Activated CD8-positive, alpha-beta T cell treated with anti-CD3 and anti-CD28 coated beads, Interleukin-2, amount 10 ng/mL, durations not matched to agents 7 days and 5 days (primary cell): Measurements from ENCODE around the gene XIRP1. TPM values are rescaled to one million over a fixed set of nuclear protein-coding genes. Genes with fewer than 3 reads are reported as not detected.
"Not testable (repeated sequence)": the region's sequence is repeated elsewhere in the genome, so short reads cannot be mapped to it uniquely, and the experiment has no call there.

Source experiments
- ATAC-seq: fragments of 150-1000 bp; cut with Tn5 transposase; one replicate; pipeline ENCODE4 v1.10.0; 2021; ENCODE audit warnings: moderate library complexity
- CTCF ChIA-PET: fragments of 350-600 bp; sonication (Branson Sonifier 250); formaldehyde crosslinking; loops from one replicate; lab custom pipeline; 2021; ENCODE audit warnings: antibody characterized with exemption; lab: Charles Lee
- POLR2A ChIA-PET: fragments of 350-600 bp; sonication (Branson Sonifier 250); formaldehyde crosslinking; loops from one replicate; lab custom pipeline; 2021; ENCODE audit warnings: antibody characterized with exemption; lab: Charles Lee
- DNase-seq: peaks from one replicate; pipeline ENCODE4 v3.0.0-alpha.2; 2020
- H3K27ac Mint-ChIP-seq: one replicate; pipeline ENCODE4 v1.8.0; 2021; ENCODE audit warnings: mild to moderate bottlenecking, mixed read lengths
- H3K27me3 Mint-ChIP-seq: one replicate; pipeline ENCODE4 v1.8.0; 2021; ENCODE audit warnings: low read depth, mixed read lengths
- H3K36me3 Mint-ChIP-seq: one replicate; pipeline ENCODE4 v1.8.0; 2021; ENCODE audit warnings: low read depth, mixed read lengths
- H3K4me1 Mint-ChIP-seq: one replicate; pipeline ENCODE4 v1.8.0; 2021; ENCODE audit warnings: low read depth, mixed read lengths
- H3K4me3 Mint-ChIP-seq: one replicate; pipeline ENCODE4 v1.8.0; 2021; ENCODE audit warnings: mild to moderate bottlenecking, mixed read lengths
- H3K9me3 Mint-ChIP-seq: one replicate; pipeline ENCODE4 v1.8.0; 2022; ENCODE audit warnings: mixed read lengths; ENCODE audit not compliant: insufficient read depth
- total RNA-seq, 2 experiments: library from RNA; stranded (reverse); gene quantifications; one replicate each; pipeline ENCODE4 v1.2.3, GENCODE V29; 2021

XIRP1 gene, protein sequence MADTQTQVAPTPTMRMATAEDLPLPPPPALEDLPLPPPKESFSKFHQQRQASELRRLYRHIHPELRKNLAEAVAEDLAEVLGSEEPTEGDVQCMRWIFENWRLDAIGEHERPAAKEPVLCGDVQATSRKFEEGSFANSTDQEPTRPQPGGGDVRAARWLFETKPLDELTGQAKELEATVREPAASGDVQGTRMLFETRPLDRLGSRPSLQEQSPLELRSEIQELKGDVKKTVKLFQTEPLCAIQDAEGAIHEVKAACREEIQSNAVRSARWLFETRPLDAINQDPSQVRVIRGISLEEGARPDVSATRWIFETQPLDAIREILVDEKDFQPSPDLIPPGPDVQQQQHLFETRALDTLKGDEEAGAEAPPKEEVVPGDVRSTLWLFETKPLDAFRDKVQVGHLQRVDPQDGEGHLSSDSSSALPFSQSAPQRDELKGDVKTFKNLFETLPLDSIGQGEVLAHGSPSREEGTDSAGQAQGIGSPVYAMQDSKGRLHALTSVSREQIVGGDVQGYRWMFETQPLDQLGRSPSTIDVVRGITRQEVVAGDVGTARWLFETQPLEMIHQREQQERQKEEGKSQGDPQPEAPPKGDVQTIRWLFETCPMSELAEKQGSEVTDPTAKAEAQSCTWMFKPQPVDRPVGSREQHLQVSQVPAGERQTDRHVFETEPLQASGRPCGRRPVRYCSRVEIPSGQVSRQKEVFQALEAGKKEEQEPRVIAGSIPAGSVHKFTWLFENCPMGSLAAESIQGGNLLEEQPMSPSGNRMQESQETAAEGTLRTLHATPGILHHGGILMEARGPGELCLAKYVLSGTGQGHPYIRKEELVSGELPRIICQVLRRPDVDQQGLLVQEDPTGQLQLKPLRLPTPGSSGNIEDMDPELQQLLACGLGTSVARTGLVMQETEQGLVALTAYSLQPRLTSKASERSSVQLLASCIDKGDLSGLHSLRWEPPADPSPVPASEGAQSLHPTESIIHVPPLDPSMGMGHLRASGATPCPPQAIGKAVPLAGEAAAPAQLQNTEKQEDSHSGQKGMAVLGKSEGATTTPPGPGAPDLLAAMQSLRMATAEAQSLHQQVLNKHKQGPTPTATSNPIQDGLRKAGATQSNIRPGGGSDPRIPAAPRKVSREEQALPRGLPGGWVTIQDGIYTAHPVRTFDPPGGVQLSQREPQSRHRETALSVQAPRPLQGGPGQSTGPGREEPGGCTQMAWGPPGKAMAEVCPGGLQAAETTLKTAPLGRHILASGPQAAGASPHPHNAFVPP (N-terminal part only)
- total RNA-seq: not detected

DNA sequence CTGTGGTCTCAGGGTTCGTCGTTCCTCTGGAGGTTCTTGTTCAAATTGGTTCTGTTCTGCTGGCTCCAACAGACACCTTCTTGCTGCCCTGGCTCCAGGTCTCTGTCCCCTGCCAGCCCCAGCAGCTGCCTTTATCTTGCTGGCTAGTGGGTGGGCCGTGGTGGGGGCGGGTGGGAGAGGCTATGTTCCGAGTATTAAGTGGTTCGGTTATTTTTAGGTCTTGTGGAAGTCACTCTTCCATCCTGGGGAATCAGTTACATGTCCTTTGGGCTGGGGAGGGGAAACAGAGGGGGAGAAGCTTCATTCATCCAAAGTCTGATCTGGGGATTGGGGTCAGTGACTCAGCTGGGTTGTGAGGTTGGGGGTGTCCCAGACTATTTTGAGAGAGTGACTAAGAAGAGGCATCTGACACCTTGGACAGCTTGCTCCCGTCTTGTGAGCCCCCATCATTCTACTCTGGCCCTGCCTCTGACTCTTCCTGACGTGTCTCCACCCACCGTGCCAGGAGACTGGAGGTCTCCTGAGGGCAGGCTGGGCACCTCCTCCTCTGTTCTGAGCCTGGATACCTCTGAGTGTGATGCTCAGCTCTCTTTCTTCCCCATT, at the start of gene XIRP1:
Gene XIRP1, minus strand, starts transcription at position 106 of the 603 bp plus-strand sequence. CDS start 3,150 bp downstream, outside the sequence.
- Mint-ChIP-seq H3K27ac (no peak within 1 kb of the TSS), H3K4me1 (peaks cover 2% of the 10 kb centered on the region), H3K36me3 (no peaks in the 10 kb centered on the region), H3K9me3 (no peaks in the 10 kb centered on the region), H3K4me3 (no peak within 1 kb of the TSS), H3K27me3 (peaks cover 7% of the 10 kb centered on the region)
- ATAC-seq: no peak
- CTCF ChIA-PET: interaction anchor here (1.1 to 14.3 kb wide), 3 partner anchors 14 to 97 kb away, joined by 3 to 483 read pairs (median 34); partner anchors contain the start of gene CX3CR1
- POLR2A ChIA-PET: interaction anchor here (0.6 kb wide), 1 partner anchor 100 kb away, joined by 3 read pairs; no protein-coding TSS in a partner anchor
- DNase-seq: no peak

DNA sequence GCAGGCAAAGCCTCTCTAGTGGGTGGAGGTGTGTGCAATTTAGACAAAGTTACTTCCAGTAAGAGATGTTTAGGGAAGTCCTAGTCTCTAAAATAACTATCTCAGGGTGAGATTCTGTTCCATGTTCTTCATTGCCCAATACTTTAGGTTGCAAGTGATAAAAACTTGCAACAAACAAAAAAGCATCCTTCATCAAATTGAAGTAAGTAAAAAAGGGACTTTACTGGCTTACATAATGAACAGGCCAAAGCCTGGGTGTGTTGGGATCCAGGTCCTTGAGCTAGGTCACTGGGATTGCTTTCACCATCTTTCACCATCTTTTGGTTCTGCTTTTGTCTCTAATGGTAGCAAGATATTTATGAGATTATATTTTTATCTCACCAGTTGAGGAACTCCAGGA, 49.2 kb upstream of the XIRP1 start:
- Mint-ChIP-seq H3K27ac (no peak overlapping the region), H3K4me1 (no peaks in the 10 kb centered on the region), H3K27me3 (peaks cover 31% of the 10 kb centered on the region), H3K4me3 (no peak overlapping the region), H3K9me3 (no peaks in the 10 kb centered on the region), H3K36me3 (no peaks in the 10 kb centered on the region)
- ATAC-seq (no peak), DNase-seq (no peak)
- ChIA-PET POLR2A (interaction anchor here (0.7 kb wide), 1 partner anchor 166 kb away, joined by 4 read pairs; no protein-coding TSS in a partner anchor), CTCF (interaction anchor here (1.3 kb wide), 1 partner anchor 50 kb away, joined by 4 read pairs; no protein-coding TSS in a partner anchor)

DNA sequence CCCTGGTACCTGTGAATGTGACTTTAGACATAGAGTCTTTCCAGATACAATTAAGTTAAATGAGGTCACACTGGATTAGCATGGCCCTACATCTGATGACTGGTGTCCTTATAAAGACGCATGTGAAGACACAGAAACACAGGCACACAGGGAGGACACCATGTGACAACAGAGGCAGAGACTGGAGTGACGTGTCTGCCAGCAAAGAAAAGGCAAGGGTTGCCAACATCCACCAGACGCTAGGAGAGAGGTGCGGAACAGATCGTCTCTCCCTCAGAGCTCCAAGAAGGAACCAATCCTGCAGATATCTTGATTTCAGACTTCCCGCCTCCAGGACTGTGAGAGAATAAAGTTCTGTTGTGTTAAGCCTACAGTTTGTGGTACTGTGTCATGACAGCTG, 44.6 kb upstream of the XIRP1 start:
- no peaks in the 10 kb centered on the region for H3K9me3 Mint-ChIP-seq
- ChIA-PET POLR2A (no interaction called here), CTCF (interaction anchor here (1.3 kb wide), 1 partner anchor 53 kb away, joined by 3 read pairs; no protein-coding TSS in a partner anchor)
- no peak overlapping the region for H3K27ac Mint-ChIP-seq
- peaks cover 30% of the 10 kb centered on the region for H3K27me3 Mint-ChIP-seq
- H3K4me1 Mint-ChIP-seq: peaks cover 21% of the 10 kb centered on the region
- no peak overlapping the region for H3K4me3 Mint-ChIP-seq
- H3K36me3 Mint-ChIP-seq: no peaks in the 10 kb centered on the region
- DNase-seq (no peak), ATAC-seq (no peak)

DNA sequence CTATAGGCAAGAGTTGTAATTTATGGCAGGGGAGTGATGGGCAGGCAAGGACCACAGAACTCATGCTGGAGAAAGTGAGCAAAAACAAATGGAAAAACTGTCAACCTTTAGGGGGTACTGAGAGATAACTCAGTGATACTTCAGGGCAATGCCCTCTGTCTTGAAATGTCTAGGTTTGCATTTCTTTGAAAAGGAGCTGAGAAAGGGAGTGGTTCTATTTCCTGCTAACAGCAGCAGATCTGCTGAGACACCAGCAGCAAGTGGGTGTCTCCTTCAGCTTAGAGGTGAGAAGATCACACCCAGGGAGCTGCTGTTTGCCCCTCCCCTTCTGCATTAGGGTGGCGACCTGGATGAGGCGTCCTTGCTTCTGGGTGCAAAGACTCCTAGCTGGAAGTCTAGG, 42.3 kb upstream of the XIRP1 start:
- H3K9me3 Mint-ChIP-seq: no peaks in the 10 kb centered on the region
- DNase-seq (peak; percentile 53), ATAC-seq (peak; percentile 93)
- ChIA-PET CTCF (interaction anchor here (0.6 to 4.1 kb wide), 11 partner anchors 8 to 53 kb away, joined by 3 to 27 read pairs (median 3); partner anchors contain the start of gene CX3CR1), POLR2A (interaction anchor here (0.6 kb wide), 1 partner anchor 109 kb away, joined by 6 read pairs; no protein-coding TSS in a partner anchor)
- H3K27ac Mint-ChIP-seq: peak overlapping the region; percentile 73
- H3K4me3 Mint-ChIP-seq: peak overlapping the region; percentile 46
- H3K36me3 Mint-ChIP-seq: no peaks in the 10 kb centered on the region
- H3K4me1 Mint-ChIP-seq: peaks cover 23% of the 10 kb centered on the region
- peaks cover 43% of the 10 kb centered on the region for H3K27me3 Mint-ChIP-seq

DNA sequence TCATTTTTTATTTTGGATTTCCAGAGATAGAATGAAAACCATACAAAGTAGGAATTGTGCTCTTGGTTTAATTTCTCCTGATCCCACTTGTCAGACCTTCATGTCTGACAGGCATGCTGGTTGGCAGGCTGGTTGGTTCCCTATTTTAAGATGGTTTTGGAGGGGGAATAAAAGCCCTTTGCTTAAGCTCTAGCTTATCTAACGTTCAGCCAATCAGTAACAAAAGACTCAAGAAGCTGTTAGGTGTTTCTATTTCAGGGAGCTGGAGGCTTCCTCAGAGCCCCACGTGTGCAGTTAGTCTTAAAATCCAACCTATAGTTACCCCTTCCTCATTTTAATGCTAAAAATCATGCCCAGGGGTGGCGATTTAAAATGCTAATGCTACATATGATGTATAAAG, 40.5 kb upstream of the XIRP1 start:
- ATAC-seq (no peak), DNase-seq (no peak)
- Mint-ChIP-seq H3K36me3 (no peaks in the 10 kb centered on the region), H3K4me1 (peaks cover 23% of the 10 kb centered on the region), H3K4me3 (no peak overlapping the region), H3K27ac (no peak overlapping the region), H3K9me3 (no peaks in the 10 kb centered on the region), H3K27me3 (peaks cover 37% of the 10 kb centered on the region)
- ChIA-PET POLR2A (no interaction called here), CTCF (interaction anchor here (0.9 to 4.1 kb wide), 6 partner anchors 17 to 59 kb away, joined by 3 to 27 read pairs (median 4); no protein-coding TSS in a partner anchor)

DNA sequence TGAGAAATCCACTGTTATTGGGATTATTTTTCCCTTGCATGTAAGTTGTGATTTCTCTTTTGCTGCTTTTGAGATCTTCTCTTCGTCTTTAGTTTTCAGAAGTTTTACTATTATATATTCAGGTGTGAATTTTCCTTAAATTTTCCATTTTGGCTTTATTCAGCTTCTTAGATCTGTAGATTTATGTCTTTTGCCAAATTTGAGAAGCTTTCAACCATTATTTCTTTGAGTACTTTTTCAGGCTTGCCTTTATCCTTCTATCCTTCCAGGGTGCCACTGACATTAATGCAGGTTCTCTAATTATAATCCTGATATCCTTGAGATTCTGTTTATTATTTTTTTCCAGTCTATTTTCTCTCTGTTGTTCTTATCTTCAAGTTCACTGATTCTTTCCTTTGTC, 38.1 kb upstream of the XIRP1 start:
- POLR2A ChIA-PET: no interaction called here
- H3K27me3 Mint-ChIP-seq: peaks cover 37% of the 10 kb centered on the region
- no peak overlapping the region for H3K4me3 Mint-ChIP-seq
- H3K36me3 Mint-ChIP-seq: no peaks in the 10 kb centered on the region
- H3K27ac Mint-ChIP-seq: no peak overlapping the region
- DNase-seq: no peak
- peaks cover 25% of the 10 kb centered on the region for H3K4me1 Mint-ChIP-seq
- no peak for ATAC-seq
- no peaks in the 10 kb centered on the region for H3K9me3 Mint-ChIP-seq
- CTCF ChIA-PET: interaction anchor here (1.5 to 2.1 kb wide), 2 partner anchors 40 to 58 kb away, joined by 4 to 12 read pairs; no protein-coding TSS in a partner anchor

DNA sequence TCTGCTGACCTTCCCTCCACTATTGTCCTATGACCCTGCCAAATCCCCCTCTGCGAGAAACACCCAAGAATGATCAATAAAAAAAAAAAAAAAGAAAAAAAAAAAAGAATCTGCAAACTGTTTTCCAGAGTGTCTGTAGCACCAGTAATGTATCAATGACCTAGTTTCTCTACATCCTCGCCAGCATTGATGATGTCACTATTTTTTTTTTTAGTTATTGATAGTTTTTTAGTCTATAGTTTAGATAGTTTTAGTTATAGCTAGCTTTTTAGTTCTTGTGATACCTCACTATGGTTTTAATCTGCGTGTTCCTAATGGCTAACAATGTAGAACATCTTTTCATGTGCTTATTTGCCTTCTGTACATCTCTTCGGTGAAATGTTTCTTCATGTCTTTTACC, 36.1 kb upstream of the XIRP1 start:
- Mint-ChIP-seq H3K27me3 (peaks cover 43% of the 10 kb centered on the region), H3K4me1 (peaks cover 10% of the 10 kb centered on the region)
- ATAC-seq: no peak

DNA sequence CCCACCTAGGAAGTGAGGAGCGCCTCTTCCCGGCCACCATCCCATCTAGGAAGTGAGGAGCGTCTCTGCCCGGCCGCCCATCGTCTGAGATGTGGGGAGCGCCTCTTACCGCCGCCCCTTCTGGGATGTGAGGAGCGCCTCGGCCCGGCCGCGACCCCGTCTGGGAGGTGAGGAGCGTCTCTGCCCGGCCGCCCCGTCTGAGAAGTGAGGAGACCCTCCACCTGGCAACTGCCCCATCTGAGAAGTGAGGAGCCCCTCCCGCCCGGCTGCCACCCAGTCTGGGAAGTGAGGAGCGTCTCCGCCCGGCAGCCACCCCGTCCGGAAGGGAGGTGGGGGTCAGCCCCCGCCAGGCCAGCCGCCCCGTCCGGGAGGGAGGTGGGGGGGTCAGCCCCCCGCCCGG, 35.2 kb upstream of the XIRP1 start:
- not testable (repeated sequence) for ATAC-seq

More for the DNA sequence above, 36.1 kb upstream of the XIRP1 start:
- H3K27ac Mint-ChIP-seq: no peak overlapping the region
- ChIA-PET POLR2A (no interaction called here), CTCF (interaction anchor here (0.6 to 2.1 kb wide), 3 partner anchors 37 to 64 kb away, joined by 3 to 12 read pairs (median 7); no protein-coding TSS in a partner anchor)
- H3K36me3 Mint-ChIP-seq: no peaks in the 10 kb centered on the region
- H3K4me3 Mint-ChIP-seq: no peak overlapping the region
- DNase-seq: no peak
- H3K9me3 Mint-ChIP-seq: no peaks in the 10 kb centered on the region

DNA sequence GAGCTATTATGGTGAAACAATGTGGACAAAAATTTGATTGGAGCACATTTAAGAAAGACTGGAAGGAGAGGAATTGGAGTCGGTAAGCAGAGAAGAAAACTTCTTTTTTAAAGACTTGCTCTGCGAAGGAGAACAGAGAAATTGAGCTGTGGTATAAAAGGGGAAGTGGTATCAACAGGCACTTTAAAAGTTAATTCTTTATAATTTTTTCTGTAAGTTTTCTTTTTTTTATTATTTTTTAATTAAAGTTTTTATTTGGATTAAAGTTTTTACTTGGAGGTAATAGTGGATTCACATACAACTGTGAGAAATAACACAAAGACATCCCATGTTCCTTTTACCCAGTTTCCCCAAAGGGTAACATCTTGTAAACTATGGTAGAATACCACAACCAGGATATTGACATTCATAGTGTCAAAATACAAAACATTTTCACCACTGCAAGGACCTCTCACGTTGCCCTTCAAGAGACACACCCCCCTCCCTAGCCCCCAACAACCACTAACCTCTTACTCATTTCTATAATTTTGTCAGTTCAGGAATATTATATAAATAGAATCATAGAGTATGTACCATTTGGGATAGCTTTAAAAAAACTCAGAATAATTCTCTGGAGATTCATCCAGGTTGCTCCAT, 33.8 kb upstream of the XIRP1 start:
- Mint-ChIP-seq H3K27ac (no peak overlapping the region), H3K4me3 (no peak overlapping the region), H3K36me3 (no peaks in the 10 kb centered on the region), H3K9me3 (no peaks in the 10 kb centered on the region), H3K4me1 (peaks cover 10% of the 10 kb centered on the region), H3K27me3 (peaks cover 37% of the 10 kb centered on the region)
- CTCF ChIA-PET: interaction anchor here (0.7 to 1.2 kb wide), 2 partner anchors 9 to 19 kb away, joined by 3 to 4 read pairs; no protein-coding TSS in a partner anchor
- DNase-seq (no peak), ATAC-seq (no peak)
- POLR2A ChIA-PET: no interaction called here

More for the DNA sequence above, 35.2 kb upstream of the XIRP1 start:
- H3K27ac Mint-ChIP-seq, DNase-seq, H3K4me1 Mint-ChIP-seq, H3K9me3 Mint-ChIP-seq, H3K4me3 Mint-ChIP-seq, CTCF ChIA-PET, POLR2A ChIA-PET, H3K36me3 Mint-ChIP-seq: not testable (repeated sequence)
- peaks cover 45% of the 10 kb centered on the region for H3K27me3 Mint-ChIP-seq

DNA sequence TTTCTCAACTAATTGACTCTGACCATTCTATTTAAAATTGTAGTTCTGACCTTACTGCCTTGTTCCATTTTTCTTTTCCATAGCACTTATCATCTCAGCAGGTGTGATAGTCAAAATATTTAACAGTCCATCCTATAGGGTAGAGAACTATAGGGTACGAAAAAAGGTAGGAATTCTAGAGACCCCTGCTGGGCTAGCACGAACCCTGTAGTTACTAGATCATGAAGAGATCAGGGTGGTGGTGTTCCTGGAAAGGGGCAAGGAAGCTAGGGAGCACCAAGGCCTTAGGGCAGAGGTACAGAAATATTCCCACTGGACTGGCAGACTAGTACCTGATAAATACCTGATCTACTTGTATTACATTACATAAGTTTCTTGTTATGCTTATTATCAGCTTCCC, 31.9 kb upstream of the XIRP1 start:
- ChIA-PET POLR2A (no interaction called here), CTCF (interaction anchor here (1.6 kb wide), 1 partner anchor 64 kb away, joined by 4 read pairs; no protein-coding TSS in a partner anchor)
- DNase-seq (no peak), ATAC-seq (no peak)
- Mint-ChIP-seq H3K27me3 (peaks cover 40% of the 10 kb centered on the region), H3K4me1 (peaks cover 22% of the 10 kb centered on the region), H3K4me3 (no peak overlapping the region), H3K9me3 (no peaks in the 10 kb centered on the region), H3K27ac (no peak overlapping the region), H3K36me3 (no peaks in the 10 kb centered on the region)
